ENCODE data around the gene KCNQ1OT1.

KCNQ1OT1 gene

GRCh38 chr11:2721210-2721916 lies 21.6 kb upstream of the KCNQ1OT1 start:
- no peak for TF ChIP-seq POLR2A (IDR thresholded peaks at IDR 0.05; ENCODE audit: low read depth, low read length)
- no peak for FAIRE-seq
- DNase-seq (ENCODE audit: insufficient read length, low spot score), result no peak

- TF ChIP-seq POLR2A (IDR thresholded peaks at IDR 0.05; ENCODE audit: low read depth, low read length), result 0 out of 2 replicates have a peak, but pooled peaks have one; percentile 4
- DNase-seq (ENCODE audit: insufficient read length, low spot score) (no peak), FAIRE-seq (no peak)
Measured at GRCh38 chr11:2719831-2720590, 20.2 kb upstream of the KCNQ1OT1 start.

GRCh38 chr11:2718817-2719438 lies 19.1 kb upstream of the KCNQ1OT1 start:
- FAIRE-seq (no peak), DNase-seq (ENCODE audit: insufficient read length, low spot score) (no peak)
- TF ChIP-seq POLR2A (IDR thresholded peaks at IDR 0.05; ENCODE audit: low read depth, low read length), result no peak

- DNase-seq (ENCODE audit: insufficient read length, low spot score) (no peak), FAIRE-seq (no peak)
- no peak for TF ChIP-seq POLR2A (IDR thresholded peaks at IDR 0.05; ENCODE audit: low read depth, low read length)
Measured at GRCh38 chr11:2717561-2718325, 17.9 kb upstream of the KCNQ1OT1 start.

GRCh38 chr11:2716376-2717095 lies 16.7 kb upstream of the KCNQ1OT1 start:
- no peak for TF ChIP-seq POLR2A (IDR thresholded peaks at IDR 0.05; ENCODE audit: low read depth, low read length)
- no peak for DNase-seq (ENCODE audit: insufficient read length, low spot score)
- no peak for FAIRE-seq

GRCh38 chr11:2715716-2716350 lies 16.0 kb upstream of the KCNQ1OT1 start:
- no peak for FAIRE-seq
- no peak for DNase-seq (ENCODE audit: insufficient read length, low spot score)
- TF ChIP-seq POLR2A (IDR thresholded peaks at IDR 0.05; ENCODE audit: low read depth, low read length), result no peak

- FAIRE-seq (no peak), DNase-seq (ENCODE audit: insufficient read length, low spot score) (no peak)
- no peak for TF ChIP-seq POLR2A (IDR thresholded peaks at IDR 0.05; ENCODE audit: low read depth, low read length)
Measured at GRCh38 chr11:2714871-2715270, 15.1 kb upstream of the KCNQ1OT1 start.

- TF ChIP-seq POLR2A (IDR thresholded peaks at IDR 0.05; ENCODE audit: low read depth, low read length), result no peak
- FAIRE-seq (no peak), DNase-seq (ENCODE audit: insufficient read length, low spot score) (no peak)
Measured at GRCh38 chr11:2714463-2714800, 14.6 kb upstream of the KCNQ1OT1 start.

- TF ChIP-seq POLR2A (IDR thresholded peaks at IDR 0.05; ENCODE audit: low read depth, low read length), result no peak
- no peak for FAIRE-seq
- no peak for DNase-seq (ENCODE audit: insufficient read length, low spot score)
Measured at GRCh38 chr11:2713661-2714462, 14.1 kb upstream of the KCNQ1OT1 start.

GRCh38 chr11:2713094-2713493 lies 13.3 kb upstream of the KCNQ1OT1 start:
- FAIRE-seq (no peak), DNase-seq (ENCODE audit: insufficient read length, low spot score) (no peak)
- TF ChIP-seq POLR2A (IDR thresholded peaks at IDR 0.05; ENCODE audit: low read depth, low read length), result no peak

GRCh38 chr11:2711161-2711560 lies 11.4 kb upstream of the KCNQ1OT1 start:
- no peak for FAIRE-seq
- no peak for DNase-seq (ENCODE audit: insufficient read length, low spot score)
- no peak for TF ChIP-seq POLR2A (IDR thresholded peaks at IDR 0.05; ENCODE audit: low read depth, low read length)

- FAIRE-seq (no peak), DNase-seq (ENCODE audit: insufficient read length, low spot score) (no peak)
- TF ChIP-seq POLR2A (IDR thresholded peaks at IDR 0.05; ENCODE audit: low read depth, low read length), result no peak
Measured at GRCh38 chr11:2709429-2709828, 9.6 kb upstream of the KCNQ1OT1 start.

Measured in H54 (cell line).